ENCODE measurements around the gene ZNF341.
A peak's percentile ranks its signal among the peaks of the same experiment; 100 is the strongest.

The ZNF341 gene

DNA sequence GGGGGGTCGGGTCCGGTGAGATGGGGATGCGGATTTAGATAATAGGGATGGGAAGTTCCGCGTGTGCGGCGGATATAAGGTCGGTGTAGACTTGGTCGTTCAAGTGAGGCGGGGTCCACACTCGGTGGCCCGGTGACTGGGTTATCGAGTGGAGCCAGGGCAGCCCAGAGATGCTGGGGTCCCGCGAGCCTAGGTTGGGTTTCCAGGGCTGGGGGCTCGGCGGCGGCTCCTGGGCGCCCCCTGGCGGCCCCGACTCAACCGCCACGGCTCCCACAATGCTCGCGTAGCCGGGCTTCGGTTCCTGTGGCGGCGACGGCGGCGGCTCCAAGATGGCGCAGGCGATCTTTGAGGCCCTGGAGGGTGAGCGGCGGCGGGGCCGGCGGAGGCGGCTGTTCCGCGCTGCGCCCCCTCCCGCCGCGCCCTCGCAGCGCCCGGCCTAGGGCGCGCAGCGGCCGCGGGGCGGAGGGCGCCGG, at the start of gene ZNF341:
Gene ZNF341 (plus strand): TSS at position 304 of the 473 bp plus-strand sequence. CDS start 26 bp downstream, at position 330.
- Histone ChIP-seq H3K79me2 (ENCODE audit: insufficient read depth, low read depth) (no peaks in the 10 kb centered on the region; the same call in 1 of the 2 replicates), H3K36me3 (ENCODE audit: insufficient read depth) (no peaks in the 10 kb centered on the region), H3K9ac (peak within 1 kb of the TSS; percentile 89), H4K20me1 (ENCODE audit: insufficient read depth) (no peaks in the 10 kb centered on the region), H3K27me3 (ENCODE audit: insufficient read depth, low read depth) (no peaks in the 10 kb centered on the region), H3K4me2 (peak within 1 kb of the TSS; percentile 100), H3K4me1 (ENCODE audit: low read depth, poor library complexity, severe bottlenecking) (peaks cover 43% of the 10 kb centered on the region), H2AFZ (ENCODE audit: low read depth) (peak within 1 kb of the TSS; percentile 78), H3K27ac (peak within 1 kb of the TSS; percentile 98), H3K4me3 (IDR thresholded peaks at IDR 0.05; ENCODE audit: insufficient read depth, low read depth, low read length) (no peak within 1 kb of the TSS)
- TF ChIP-seq, protein P1, sequence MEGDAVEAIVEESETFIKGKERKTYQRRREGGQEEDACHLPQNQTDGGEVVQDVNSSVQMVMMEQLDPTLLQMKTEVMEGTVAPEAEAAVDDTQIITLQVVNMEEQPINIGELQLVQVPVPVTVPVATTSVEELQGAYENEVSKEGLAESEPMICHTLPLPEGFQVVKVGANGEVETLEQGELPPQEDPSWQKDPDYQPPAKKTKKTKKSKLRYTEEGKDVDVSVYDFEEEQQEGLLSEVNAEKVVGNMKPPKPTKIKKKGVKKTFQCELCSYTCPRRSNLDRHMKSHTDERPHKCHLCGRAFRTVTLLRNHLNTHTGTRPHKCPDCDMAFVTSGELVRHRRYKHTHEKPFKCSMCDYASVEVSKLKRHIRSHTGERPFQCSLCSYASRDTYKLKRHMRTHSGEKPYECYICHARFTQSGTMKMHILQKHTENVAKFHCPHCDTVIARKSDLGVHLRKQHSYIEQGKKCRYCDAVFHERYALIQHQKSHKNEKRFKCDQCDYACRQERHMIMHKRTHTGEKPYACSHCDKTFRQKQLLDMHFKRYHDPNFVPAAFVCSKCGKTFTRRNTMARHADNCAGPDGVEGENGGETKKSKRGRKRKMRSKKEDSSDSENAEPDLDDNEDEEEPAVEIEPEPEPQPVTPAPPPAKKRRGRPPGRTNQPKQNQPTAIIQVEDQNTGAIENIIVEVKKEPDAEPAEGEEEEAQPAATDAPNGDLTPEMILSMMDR (conservative IDR thresholded peaks at IDR 0.05; ENCODE audit: low read depth, low read length), result peak; percentile 76

DNA sequence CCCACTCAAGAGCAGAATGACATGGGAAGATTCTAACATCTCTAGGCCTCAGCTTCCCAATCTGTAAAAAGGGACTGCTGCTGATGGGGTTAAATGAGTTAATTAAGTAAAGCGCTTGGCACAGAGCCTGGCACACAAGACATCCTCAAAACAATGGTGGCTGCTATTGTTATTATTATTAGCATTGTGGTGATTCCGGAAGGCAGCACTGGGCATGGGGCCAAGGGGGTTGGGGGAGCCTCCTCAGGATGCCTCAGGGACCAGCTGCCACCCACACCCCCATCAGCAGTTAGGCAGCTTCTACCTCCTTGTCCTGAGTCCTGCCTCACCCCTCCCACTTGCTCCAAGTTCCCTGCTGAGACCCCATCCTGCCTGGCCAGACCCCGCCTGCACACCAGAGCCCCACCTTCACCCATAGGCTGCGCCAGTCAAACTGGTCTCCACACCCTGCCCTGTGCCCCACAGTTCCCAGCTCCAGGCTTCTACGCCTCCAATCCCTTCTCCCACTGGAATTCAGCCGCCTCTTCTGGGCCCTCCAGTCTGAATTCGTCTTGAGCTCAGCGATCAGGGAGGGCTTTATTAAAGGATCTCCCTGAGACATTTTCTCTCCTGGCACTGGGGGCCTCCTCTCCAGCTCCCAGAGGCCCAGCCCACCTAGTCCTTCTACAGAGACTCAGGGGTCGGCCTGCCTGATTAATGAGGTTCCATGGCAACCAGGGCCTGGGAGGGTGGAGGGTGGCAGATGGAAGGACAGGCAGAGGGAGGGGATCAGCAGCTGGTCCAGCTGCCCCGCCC, 47.1 kb upstream of the ZNF341 start:
- Histone ChIP-seq H3K27me3 (ENCODE audit: insufficient read depth, low read depth) (no peaks in the 10 kb centered on the region), H3K9ac (peak overlapping the region; percentile 72; the same call in 1 of the 2 replicates), H3K4me2 (peak overlapping the region; percentile 91), H2AFZ (ENCODE audit: low read depth) (no peak overlapping the region), H4K20me1 (ENCODE audit: insufficient read depth) (peaks cover 19% of the 10 kb centered on the region), H3K79me2 (ENCODE audit: insufficient read depth, low read depth) (peaks cover 56% of the 10 kb centered on the region), H3K36me3 (ENCODE audit: insufficient read depth) (0 out of 2 replicates have a peak, but pooled peaks cover 4% of the 10 kb centered on the region), H3K4me1 (ENCODE audit: low read depth, poor library complexity, severe bottlenecking) (peaks cover 78% of the 10 kb centered on the region), H3K27ac (peak overlapping the region; percentile 67; the same call in 1 of the 2 replicates), H3K4me3 (IDR thresholded peaks at IDR 0.05; ENCODE audit: insufficient read depth, low read depth, low read length) (no peak overlapping the region)
- TF ChIP-seq, protein P1 (conservative IDR thresholded peaks at IDR 0.05; ENCODE audit: low read depth, low read length), result no peak

DNA sequence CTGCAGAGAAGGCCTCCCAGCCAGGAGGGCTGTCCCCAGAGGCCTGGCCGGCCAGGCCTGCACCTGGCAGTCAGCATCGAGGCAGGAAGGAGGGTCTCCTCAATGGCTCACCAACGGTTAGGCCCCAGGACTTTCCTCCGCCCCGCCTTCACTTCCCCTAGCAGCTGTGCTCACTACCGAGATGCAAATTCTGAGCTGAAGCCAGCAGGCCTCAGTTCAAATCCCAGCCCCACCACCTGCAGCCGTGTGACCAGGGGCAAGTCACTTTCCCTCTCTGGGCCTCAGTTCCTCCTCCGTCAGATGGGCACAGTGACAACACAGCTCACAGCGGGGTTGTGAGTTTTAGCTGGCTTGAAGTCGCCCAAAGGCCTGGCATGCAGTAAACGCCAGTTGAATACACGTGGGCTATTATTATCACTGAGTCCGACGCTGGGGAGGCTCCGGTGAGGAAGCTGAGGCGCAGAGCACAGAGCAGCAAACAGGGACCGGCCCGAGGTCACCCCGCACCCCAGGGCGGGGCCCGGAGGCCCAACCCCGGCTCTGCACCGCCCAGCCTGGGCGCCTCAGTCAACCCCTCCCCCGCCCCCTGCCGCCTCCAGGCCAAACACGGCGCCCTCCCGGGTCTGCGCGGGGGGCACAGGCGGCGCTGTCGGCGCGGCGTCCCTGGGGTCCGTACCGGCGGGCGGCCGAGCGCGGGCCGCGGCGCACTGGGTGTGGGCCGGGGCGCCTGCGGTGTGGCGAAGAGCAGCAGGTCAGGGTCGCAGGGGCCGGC, 46.3 kb upstream of the ZNF341 start:
- Histone ChIP-seq H3K4me3 (IDR thresholded peaks at IDR 0.05; ENCODE audit: insufficient read depth, low read depth, low read length) (no peak overlapping the region), H2AFZ (ENCODE audit: low read depth) (peak overlapping the region; percentile 32; the same call in 1 of the 2 replicates), H3K4me1 (ENCODE audit: low read depth, poor library complexity, severe bottlenecking) (peaks cover 70% of the 10 kb centered on the region), H4K20me1 (ENCODE audit: insufficient read depth) (peaks cover 19% of the 10 kb centered on the region), H3K9ac (peak overlapping the region; percentile 72; the same call in 1 of the 2 replicates), H3K79me2 (ENCODE audit: insufficient read depth, low read depth) (peaks cover 50% of the 10 kb centered on the region), H3K27ac (peak overlapping the region; percentile 67), H3K27me3 (ENCODE audit: insufficient read depth, low read depth) (no peaks in the 10 kb centered on the region), H3K4me2 (peak overlapping the region; percentile 91), H3K36me3 (ENCODE audit: insufficient read depth) (no peaks in the 10 kb centered on the region)
- TF ChIP-seq, protein P1 (conservative IDR thresholded peaks at IDR 0.05; ENCODE audit: low read depth, low read length), result no peak

DNA sequence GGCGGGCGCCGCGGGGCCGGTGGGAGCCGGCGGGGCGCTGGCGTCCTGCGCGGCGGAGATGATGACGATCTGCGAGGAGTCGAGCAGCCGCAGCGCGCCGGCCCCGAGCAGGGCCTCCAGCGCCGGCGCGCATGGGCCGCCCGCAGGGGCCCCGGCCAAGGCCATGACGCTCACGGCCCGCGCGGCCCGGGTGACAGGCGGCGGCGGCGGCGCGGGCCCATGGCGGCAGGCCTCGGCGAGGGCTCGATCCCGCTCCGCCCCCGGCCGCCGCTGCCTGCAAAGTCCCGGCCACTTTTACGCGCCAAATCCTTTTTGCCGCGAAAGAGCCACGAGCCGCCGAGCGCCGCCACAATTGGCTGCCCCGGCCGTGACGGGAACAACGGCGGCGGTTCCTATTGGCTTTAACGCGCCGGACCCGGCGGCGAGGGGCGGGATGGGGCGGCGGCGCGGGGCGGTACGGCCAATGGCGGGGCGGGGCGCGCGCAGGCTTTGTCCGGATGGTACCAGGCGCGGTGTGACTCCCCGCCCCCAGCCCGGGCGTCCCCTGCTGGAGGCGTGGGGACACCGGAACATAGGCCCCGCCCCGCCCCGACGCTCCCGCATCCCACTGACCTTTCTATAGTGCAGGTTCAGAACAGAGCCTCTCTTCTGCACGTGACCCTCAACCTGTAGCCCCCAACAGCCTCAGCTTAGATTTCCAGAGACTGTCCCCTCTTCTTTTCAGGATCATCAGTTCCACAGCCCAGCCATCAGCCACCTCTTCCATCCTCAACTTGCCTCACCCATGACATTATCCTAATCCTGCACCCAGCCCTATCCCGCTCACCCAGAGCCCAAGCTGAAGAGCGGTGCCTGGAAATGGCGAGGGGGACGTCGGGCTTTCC, 45.5 kb upstream of the ZNF341 start, which contains the start of gene E2F1:
Gene E2F1 (minus strand): TSS at position 286 of the 884 bp plus-strand sequence. CDS start 121 bp downstream, at position 165.
- Histone ChIP-seq H3K4me2 (peak within 1 kb of the TSS; percentile 91), H3K36me3 (ENCODE audit: insufficient read depth) (no peaks in the 10 kb centered on the region), H2AFZ (ENCODE audit: low read depth) (peak within 1 kb of the TSS; percentile 91), H3K27me3 (ENCODE audit: insufficient read depth, low read depth) (no peaks in the 10 kb centered on the region), H3K4me1 (ENCODE audit: low read depth, poor library complexity, severe bottlenecking) (peaks cover 62% of the 10 kb centered on the region), H3K4me3 (IDR thresholded peaks at IDR 0.05; ENCODE audit: insufficient read depth, low read depth, low read length) (no peak within 1 kb of the TSS), H4K20me1 (ENCODE audit: insufficient read depth) (peaks cover 16% of the 10 kb centered on the region), H3K27ac (peak within 1 kb of the TSS; percentile 67), H3K79me2 (ENCODE audit: insufficient read depth, low read depth) (peaks cover 41% of the 10 kb centered on the region), H3K9ac (peak within 1 kb of the TSS; percentile 72; the same call in 1 of the 2 replicates)
- TF ChIP-seq, protein P1 (conservative IDR thresholded peaks at IDR 0.05; ENCODE audit: low read depth, low read length), result no peak
